Small intestine (tissue), 7 donors: Measurements from ENCODE around the gene TTC39C. TPM values are rescaled to one million over a fixed set of nuclear protein-coding genes. Genes with fewer than 3 reads are reported as not detected.

Experiments
- DNase-seq, 2 donors: peaks; one replicate each; pipeline versions ENCODE4 v3.0.0 to v3.0.0-alpha.2; 2013
- FAIRE-seq: peaks from 2 replicates; lab custom pipeline; 2012; peaks lifted over from hg19 to GRCh38; lab: Jason Lieb, UNC
- H3K27ac ChIP-seq, 3 donors: one replicate each; pipeline ENCODE4 v1.5.1; 2013; ENCODE audit warnings: low read length in 2 of 3, mild to moderate bottlenecking in 2 of 3, control low read depth in 1 of 3, inconsistent platforms in 1 of 3, low read depth in 1 of 3, moderate library complexity in 1 of 3
- H3K27me3 ChIP-seq, 3 donors: one replicate each; pipeline ENCODE4 v1.6.1; 2013; ENCODE audit warnings: low read length in 3 of 3, inconsistent platforms in 1 of 3; ENCODE audit not compliant: control insufficient read depth in 3 of 3, insufficient read depth in 3 of 3
- H3K36me3 ChIP-seq, 3 donors: one replicate each; pipeline ENCODE4 v1.6.1; 2013; ENCODE audit warnings: low read length in 3 of 3, inconsistent platforms in 1 of 3, low read depth in 1 of 3, mild to moderate bottlenecking in 1 of 3, moderate library complexity in 1 of 3; ENCODE audit not compliant: control insufficient read depth in 3 of 3, insufficient read depth in 2 of 3
- H3K4me1 ChIP-seq, 3 donors: one replicate each; pipeline ENCODE4 v1.6.1; 2013; ENCODE audit warnings: low read length in 2 of 3, inconsistent platforms in 1 of 3, low read depth in 1 of 3, mild to moderate bottlenecking in 1 of 3, moderate library complexity in 1 of 3; ENCODE audit not compliant: control insufficient read depth in 3 of 3, insufficient read depth in 2 of 3
- H3K4me3 ChIP-seq, 3 donors: one replicate each; pipeline ENCODE4 v1.5.1; 2013; ENCODE audit warnings: low read length in 3 of 3, control low read depth in 1 of 3, inconsistent platforms in 1 of 3, low read depth in 1 of 3, mild to moderate bottlenecking in 1 of 3, moderate library complexity in 1 of 3
- H3K9me3 ChIP-seq, 2 donors: one replicate each; pipeline ENCODE4 v1.6.1; 2013; ENCODE audit warnings: low read depth in 1 of 2, low read length in 1 of 2; ENCODE audit not compliant: control insufficient read depth in 2 of 2, insufficient read depth in 1 of 2
- WGBS, 3 donors: extraction: QIAGEN DNeasy Blood & Tissue Kit; methylation state at CpG; one replicate each; pipeline ENCODE4 v1.1.7; 2013; 5-methylcytosine and 5-hydroxymethylcytosine counted together
- polyA plus RNA-seq, 4 donors: library from polyadenylated mRNA; stranded (reverse) in 3 of 4; unstranded in 1 of 4; fragments of 200-250 nt in 3 of 4; fragments of 120-200 nt in 1 of 4; gene quantifications; one replicate each; pipeline versions ENCODE4 v1.2.1 to v1.2.3, GENCODE V29; 2013
- donor health status: healthy with polysubstance abuse.
- donor health status: control.
- donor health status: control.
- donor health status: Bipolar disorder and iron deficiency.
- donor health status: healthy.

TTC39C gene
- polyA plus RNA-seq, 4 donors, result 4.9 to 10.3 (median 8.1) TPM

DNA sequence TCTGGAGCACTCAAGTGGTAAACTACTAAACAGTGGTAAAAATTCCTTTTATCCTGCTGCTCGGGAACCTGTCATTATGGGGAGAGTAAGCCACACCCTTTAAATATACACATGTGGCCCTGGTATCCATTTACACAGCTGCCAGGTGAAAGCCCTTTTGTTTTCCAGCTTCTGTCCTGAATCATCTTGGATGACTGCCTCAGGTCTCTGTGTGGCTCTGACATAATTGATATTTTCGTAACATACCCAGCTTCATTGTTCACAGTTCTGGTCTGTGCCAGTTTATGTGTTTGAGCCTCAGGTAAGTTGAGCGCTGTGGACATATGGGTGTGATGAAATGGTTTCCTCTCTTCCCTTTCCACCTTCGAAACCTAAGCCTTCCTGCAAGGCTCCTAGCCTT is 15.7 kb upstream of the TTC39C start:
- peaks cover 0 to 5% (median 0%) of the 10 kb centered on the region in 3 donors for H3K4me1 ChIP-seq
- peak overlapping the region in 2 of 3 donors; percentile 25 to 63 for H3K27ac ChIP-seq
- H3K27me3 ChIP-seq, result no peaks in the 10 kb centered on the region
- no peak overlapping the region for H3K4me3 ChIP-seq
- no peaks in the 10 kb centered on the region for H3K36me3 ChIP-seq
- WGBS, 3 donors, result 28 to 44% (median 32%) methylated on average over 4 of the region's 4 CpGs
- H3K9me3 ChIP-seq, result no peaks in the 10 kb centered on the region
- no peak for FAIRE-seq
- peak; percentile 50 to 52 for DNase-seq

DNA sequence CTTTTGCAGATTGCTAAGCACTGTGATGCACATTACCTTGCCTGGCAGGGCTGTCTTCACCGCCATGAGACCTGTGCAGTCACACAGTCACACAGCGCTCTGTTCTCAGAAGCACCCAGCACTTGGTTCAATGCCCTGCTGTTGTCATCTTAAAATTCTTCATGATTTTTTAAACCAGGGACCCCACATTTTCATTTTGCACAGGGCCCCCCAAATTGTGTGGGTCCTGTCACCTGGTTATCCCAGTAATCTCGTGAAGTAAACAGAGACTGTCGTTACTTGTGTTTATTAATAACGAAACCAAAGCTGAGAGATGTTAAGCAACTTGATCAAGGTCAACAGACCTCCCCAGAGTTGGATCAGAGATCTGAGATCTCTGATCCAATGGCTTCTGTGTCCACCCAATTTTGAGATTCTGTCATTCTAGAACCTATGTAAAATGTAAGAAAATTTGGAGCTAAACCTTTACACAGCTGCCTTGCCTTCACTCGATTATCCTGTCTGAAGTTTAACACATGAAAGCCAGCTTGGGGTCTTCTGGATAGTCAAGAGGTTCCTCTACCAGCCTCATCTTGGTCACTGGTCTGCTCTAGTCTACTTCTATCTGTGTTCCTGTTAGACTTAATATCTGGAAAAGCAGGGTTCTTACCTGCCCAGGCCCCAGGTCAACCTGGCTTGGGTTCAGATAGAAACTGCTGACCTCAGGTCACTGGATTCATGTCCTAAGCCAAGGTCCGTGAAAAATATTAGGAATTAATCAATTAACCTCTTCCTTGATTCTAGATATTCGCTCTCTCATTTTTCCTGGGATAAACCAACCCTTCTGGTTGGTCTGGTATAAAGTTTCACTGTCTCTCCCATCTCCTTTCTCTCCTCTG is 13.7 kb upstream of the TTC39C start:
- WGBS, 3 donors, result 62 to 76% (median 66%) methylated on average over 8 of the region's 8 CpGs
- no peaks in the 10 kb centered on the region for H3K27me3 ChIP-seq
- H3K27ac ChIP-seq, result peak overlapping the region in 2 of 3 donors; percentile 45 to 80
- FAIRE-seq (no peak), DNase-seq (no peak)
- H3K4me3 ChIP-seq, result no peak overlapping the region
- H3K9me3 ChIP-seq, result no peaks in the 10 kb centered on the region
- H3K4me1 ChIP-seq, result peaks cover 0 to 7% (median 0%) of the 10 kb centered on the region in 3 donors
- no peaks in the 10 kb centered on the region for H3K36me3 ChIP-seq

- Histone ChIP-seq H3K27ac (no peak overlapping the region), H3K4me1 (peaks cover 0 to 7% (median 0%) of the 10 kb centered on the region in 3 donors)
- WGBS, 3 donors, result 71 to 84% (median 80%) methylated on average over 3 of the region's 3 CpGs
Observed at GRCh38 chr18:24002479-24002878, 12.1 kb upstream of the TTC39C start.

DNA sequence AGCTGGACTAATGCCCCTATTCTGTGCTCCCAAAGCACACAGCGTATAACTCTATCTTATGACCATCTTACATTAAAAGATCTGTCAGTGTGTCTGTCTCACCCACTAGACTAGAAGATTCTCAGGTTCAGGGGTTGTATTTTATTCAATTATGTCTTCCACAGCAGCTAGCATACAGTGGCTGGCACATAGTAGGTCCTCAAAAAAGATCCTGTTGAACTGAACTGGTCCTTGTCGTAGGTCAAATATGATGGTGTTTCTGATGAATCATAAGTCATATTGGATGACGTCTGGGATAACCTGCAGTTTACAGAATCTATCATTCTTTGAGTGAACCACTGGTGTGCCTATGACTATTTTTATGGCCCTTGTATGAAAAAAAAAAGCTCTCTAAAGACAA is 11.3 kb upstream of the TTC39C start:
- H3K36me3 ChIP-seq, result no peaks in the 10 kb centered on the region
- no peaks in the 10 kb centered on the region for H3K27me3 ChIP-seq
- DNase-seq, result no peak
- WGBS, 3 donors, result 80 to 86% (median 84%) methylated on average over 3 of the region's 3 CpGs
- FAIRE-seq, result no peak
- no peak overlapping the region for H3K27ac ChIP-seq
- H3K9me3 ChIP-seq, result no peaks in the 10 kb centered on the region
- H3K4me3 ChIP-seq, result no peak overlapping the region
- H3K4me1 ChIP-seq, result peaks cover 0 to 7% (median 0%) of the 10 kb centered on the region in 3 donors

More at GRCh38 chr18:24002479-24002878, 12.1 kb upstream of the TTC39C start:
- H3K36me3 ChIP-seq, result no peaks in the 10 kb centered on the region
- DNase-seq (no peak), FAIRE-seq (no peak)
- H3K4me3 ChIP-seq, result no peak overlapping the region
- H3K9me3 ChIP-seq, result no peaks in the 10 kb centered on the region
- H3K27me3 ChIP-seq, result no peaks in the 10 kb centered on the region

DNA sequence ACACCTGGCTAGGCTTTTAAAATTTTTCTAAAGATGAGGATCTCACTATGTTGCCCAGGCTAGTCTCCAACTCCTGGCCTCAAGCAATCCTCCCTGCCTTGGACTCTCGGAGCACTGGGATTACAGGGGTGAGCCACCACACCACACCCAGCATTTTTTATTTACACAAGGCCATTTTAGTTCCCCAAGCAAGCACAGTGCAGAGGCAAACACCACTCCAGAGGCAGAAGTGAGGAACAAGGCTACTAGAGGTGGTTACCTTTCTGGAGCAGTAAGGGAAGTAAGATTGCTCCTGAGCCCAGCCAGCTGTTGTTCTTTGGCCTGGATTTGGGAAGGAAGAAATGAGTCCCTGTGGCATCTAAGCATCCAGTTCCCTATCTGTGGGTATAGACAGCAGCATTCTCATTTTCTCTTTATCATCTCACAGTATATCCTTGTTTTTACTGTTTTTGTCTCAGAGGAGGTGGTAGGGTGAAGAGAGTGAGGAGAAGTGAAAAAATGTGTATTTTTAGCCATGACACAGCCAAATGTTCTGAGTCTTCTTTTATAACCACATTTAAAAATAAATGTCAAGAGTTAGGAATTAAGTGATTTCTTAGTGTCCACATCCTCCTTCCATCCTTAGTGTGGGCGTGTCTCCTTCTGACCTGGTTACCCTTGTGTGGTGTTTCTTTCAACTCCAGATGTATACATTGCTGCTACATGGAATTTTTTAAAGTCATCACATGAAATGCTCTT is 10.5 kb upstream of the TTC39C start:
- no peak for DNase-seq
- Histone ChIP-seq H3K9me3 (no peaks in the 10 kb centered on the region), H3K4me3 (no peak overlapping the region), H3K27ac (peak overlapping the region in 1 of 3 donors; percentile 45), H3K4me1 (peaks cover 0 to 7% (median 0%) of the 10 kb centered on the region in 3 donors), H3K36me3 (no peaks in the 10 kb centered on the region), H3K27me3 (no peaks in the 10 kb centered on the region)
- no peak for FAIRE-seq
- WGBS, 3 donors, result 72 to 85% (median 83%) methylated on average over 2 of the region's 2 CpGs

GRCh38 chr18:24006712-24007313 is 7.7 kb upstream of the TTC39C start:
- H3K27me3 ChIP-seq, result no peaks in the 10 kb centered on the region
- DNase-seq (no peak), FAIRE-seq (no peak)
- peaks cover 0 to 7% (median 2%) of the 10 kb centered on the region in 3 donors for H3K4me1 ChIP-seq
- H3K36me3 ChIP-seq, result no peaks in the 10 kb centered on the region
- 83 to 92% (median 90%) methylated on average over 5 of the region's 5 CpGs for WGBS, 3 donors
- H3K9me3 ChIP-seq, result no peaks in the 10 kb centered on the region
- H3K4me3 ChIP-seq, result no peak overlapping the region
- H3K27ac ChIP-seq, result no peak overlapping the region

- FAIRE-seq (no peak), DNase-seq (no peak)
- Histone ChIP-seq H3K4me3 (no peak overlapping the region), H3K4me1 (peaks cover 0 to 5% (median 2%) of the 10 kb centered on the region in 3 donors), H3K27ac (peak overlapping the region in 1 of 3 donors; percentile 7), H3K9me3 (no peaks in the 10 kb centered on the region), H3K27me3 (no peaks in the 10 kb centered on the region), H3K36me3 (no peaks in the 10 kb centered on the region)
- 88 to 93% (median 90%) methylated on average over 1 of the region's 1 CpG for WGBS, 3 donors
Observed at GRCh38 chr18:24009246-24009645, 5.3 kb upstream of the TTC39C start.
